Mucosa of descending colon (tissue), 3 donors: Measurements from ENCODE around the gene ABCC4. TPM values are rescaled to one million over a fixed set of nuclear protein-coding genes. Genes with fewer than 3 reads are reported as not detected.

Source experiments
- ATAC-seq: fragments of 200-7000 bp; cut with Tn5 transposase; one replicate; pipeline ENCODE4 v1.9.1; 2020; ENCODE audit warnings: mild to moderate bottlenecking, moderate library complexity
- DNase-seq, 3 donors: peaks; one replicate each; pipeline ENCODE4 v3.0.0-alpha.2; 2020
- H3K36me3 ChIP-seq: fragments of 200-600 bp; one replicate; pipeline ENCODE4 v1.8.0; 2021; ENCODE audit warnings: low read depth, mild to moderate bottlenecking
- H3K4me1 ChIP-seq: fragments of 200-600 bp; one replicate; pipeline ENCODE4 v1.8.0; 2021; ENCODE audit warnings: low read depth, mild to moderate bottlenecking
- H3K4me3 ChIP-seq: fragments of 200-600 bp; one replicate; pipeline ENCODE4 v1.8.0; 2021; ENCODE audit warnings: mild to moderate bottlenecking
- H3K9me3 ChIP-seq: fragments of 200-600 bp; one replicate; pipeline ENCODE4 v1.8.0; 2021; ENCODE audit warnings: mild to moderate bottlenecking
- CTCF ChIP-seq: fragments of 200-600 bp; IDR thresholded peaks from one replicate; pipeline ENCODE4 v1.8.0; 2022; ENCODE audit warnings: antibody characterized with exemption, mild to moderate bottlenecking
- intact Hi-C, 2 donors: fragments of 100-400 bp; cut with DNase I in 1 of 2; cut with micrococcal nuclease in 1 of 2; formaldehyde crosslinking; loops; one replicate each; pipeline versions ENCODE4 v1.11.0 to v1.11.1; 2022; cut with DNase I, micrococcal nuclease
- total RNA-seq, 3 donors: library from RNA; stranded (reverse); fragmentation: NEBNext Ultra II Directional in 2 of 3; extraction: Animal tissue kit (Norgen Biotek cat#: 25700) in 2 of 3; gene quantifications; one replicate each; pipeline versions ENCODE4 v1.2.1 to v1.2.4, GENCODE V29; 2021 to 2023
- donor health status: DM: no; HTN: no; CAD: no; lungs with moderate emphysema.
- donor health status: DM: no; HTN: no; CAD: no.
- donor health status: DM: no; HTN: yes; CAD: no.

The ABCC4 gene
- total RNA-seq, 3 donors from 2014 or later, result 19.3 to 35.1 (median 30.2) TPM

- no peaks in the 10 kb centered on the region for H3K4me1 ChIP-seq
- no peaks in the 10 kb centered on the region for H3K9me3 ChIP-seq
- DNase-seq (no peak), ATAC-seq (no peak)
- no peaks in the 10 kb centered on the region for H3K36me3 ChIP-seq
- no peak overlapping the region for H3K4me3 ChIP-seq
- no peak for TF ChIP-seq CTCF
- intact Hi-C loops, result no loop called here
Measured at GRCh38 chr13:95258619-95259194, 42.5 kb downstream of the ABCC4 start.

GRCh38 chr13:95258098-95258497, 43.2 kb downstream of the ABCC4 start:
- no peak for TF ChIP-seq CTCF
- ATAC-seq, result no peak
- intact Hi-C loops, result no loop called here
- Histone ChIP-seq H3K4me1 (no peaks in the 10 kb centered on the region), H3K9me3 (no peaks in the 10 kb centered on the region), H3K4me3 (no peak overlapping the region), H3K36me3 (no peaks in the 10 kb centered on the region)
- no peak for DNase-seq

GRCh38 chr13:95256091-95256490, 45.2 kb downstream of the ABCC4 start:
- no peak overlapping the region for H3K4me3 ChIP-seq
- H3K9me3 ChIP-seq, result no peaks in the 10 kb centered on the region
- DNase-seq (no peak), ATAC-seq (no peak)
- intact Hi-C loops, result no loop called here
- H3K4me1 ChIP-seq, result no peaks in the 10 kb centered on the region
- TF ChIP-seq CTCF, result no peak
- no peaks in the 10 kb centered on the region for H3K36me3 ChIP-seq

GRCh38 chr13:95255072-95255732, 46.0 kb downstream of the ABCC4 start:
- ATAC-seq, result no peak
- Histone ChIP-seq H3K4me3 (no peak overlapping the region), H3K36me3 (no peaks in the 10 kb centered on the region), H3K9me3 (no peaks in the 10 kb centered on the region), H3K4me1 (no peaks in the 10 kb centered on the region)
- intact Hi-C loops, result no loop called here
- TF ChIP-seq CTCF, result no peak
- no peak for DNase-seq

GRCh38 chr13:95254339-95254738, 46.9 kb downstream of the ABCC4 start:
- no peak for TF ChIP-seq CTCF
- no peak for DNase-seq
- intact Hi-C loops, result no loop called here

More at GRCh38 chr13:95254339-95254738, 46.9 kb downstream of the ABCC4 start:
- H3K36me3 ChIP-seq, result no peaks in the 10 kb centered on the region
- H3K4me3 ChIP-seq, result no peak overlapping the region
- H3K9me3 ChIP-seq, result no peaks in the 10 kb centered on the region
- no peaks in the 10 kb centered on the region for H3K4me1 ChIP-seq
- no peak for ATAC-seq
